ENCODE results near the gene OR2A25. TPM values are rescaled to one million over a fixed set of nuclear protein-coding genes. Genes with fewer than 3 reads are reported as not detected.

OR2A25 gene
- total RNA-seq, 4 donors from 2014 or later, result not detected

- Histone ChIP-seq H3K4me1 (no peaks in the 10 kb centered on the region), H3K9me3 (no peaks in the 10 kb centered on the region)
These were observed 43.3 kb upstream of the OR2A25 start for GRCh38 chr7:144026203-144026883.

GRCh38 chr7:144027070-144027469 is 42.5 kb upstream of the OR2A25 start:
- no peaks in the 10 kb centered on the region for H3K9me3 ChIP-seq
- H3K36me3 ChIP-seq, result no peaks in the 10 kb centered on the region
- no peaks in the 10 kb centered on the region for H3K4me1 ChIP-seq
- H3K27ac ChIP-seq, result no peak overlapping the region
- no peak overlapping the region for H3K4me3 ChIP-seq
- DNase-seq, result no peak
- H3K27me3 ChIP-seq, result no peaks in the 10 kb centered on the region
- no peak for TF ChIP-seq POLR2A (IDR thresholded peaks at IDR 0.05)
- TF ChIP-seq, protein P1, sequence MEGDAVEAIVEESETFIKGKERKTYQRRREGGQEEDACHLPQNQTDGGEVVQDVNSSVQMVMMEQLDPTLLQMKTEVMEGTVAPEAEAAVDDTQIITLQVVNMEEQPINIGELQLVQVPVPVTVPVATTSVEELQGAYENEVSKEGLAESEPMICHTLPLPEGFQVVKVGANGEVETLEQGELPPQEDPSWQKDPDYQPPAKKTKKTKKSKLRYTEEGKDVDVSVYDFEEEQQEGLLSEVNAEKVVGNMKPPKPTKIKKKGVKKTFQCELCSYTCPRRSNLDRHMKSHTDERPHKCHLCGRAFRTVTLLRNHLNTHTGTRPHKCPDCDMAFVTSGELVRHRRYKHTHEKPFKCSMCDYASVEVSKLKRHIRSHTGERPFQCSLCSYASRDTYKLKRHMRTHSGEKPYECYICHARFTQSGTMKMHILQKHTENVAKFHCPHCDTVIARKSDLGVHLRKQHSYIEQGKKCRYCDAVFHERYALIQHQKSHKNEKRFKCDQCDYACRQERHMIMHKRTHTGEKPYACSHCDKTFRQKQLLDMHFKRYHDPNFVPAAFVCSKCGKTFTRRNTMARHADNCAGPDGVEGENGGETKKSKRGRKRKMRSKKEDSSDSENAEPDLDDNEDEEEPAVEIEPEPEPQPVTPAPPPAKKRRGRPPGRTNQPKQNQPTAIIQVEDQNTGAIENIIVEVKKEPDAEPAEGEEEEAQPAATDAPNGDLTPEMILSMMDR (IDR thresholded peaks at IDR 0.05), result peak in 4 of 6 experiments; percentile 10 to 73 (median 66)

More at GRCh38 chr7:144026203-144026883, 43.3 kb upstream of the OR2A25 start:
- no peak for DNase-seq
- TF ChIP-seq, protein P1 (IDR thresholded peaks at IDR 0.05), result no peak
- no peak for TF ChIP-seq POLR2A (IDR thresholded peaks at IDR 0.05)
- H3K36me3 ChIP-seq, result no peaks in the 10 kb centered on the region
- H3K27me3 ChIP-seq, result no peaks in the 10 kb centered on the region
- H3K27ac ChIP-seq, result no peak overlapping the region
- H3K4me3 ChIP-seq, result no peak overlapping the region

DNA sequence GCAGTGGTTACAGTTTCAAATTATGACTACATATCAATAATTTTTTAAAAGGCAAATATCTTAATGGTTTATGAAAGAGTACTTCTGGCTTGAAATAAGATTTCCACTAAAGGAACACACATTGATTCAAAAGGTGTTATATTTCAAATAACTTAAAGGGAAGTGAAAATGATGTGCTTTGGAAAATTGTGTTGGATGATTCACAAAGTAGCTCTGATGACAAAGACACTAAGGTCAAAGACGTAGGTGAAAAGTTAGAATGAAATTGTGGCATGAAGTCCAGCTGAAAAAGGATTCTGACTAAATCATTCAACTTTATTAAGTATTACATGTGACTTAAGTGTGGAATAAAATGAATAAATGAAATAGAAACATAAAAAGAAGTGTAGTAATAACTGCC is 41.6 kb upstream of the OR2A25 start:
- TF ChIP-seq, protein P1 (IDR thresholded peaks at IDR 0.05), result no peak
- TF ChIP-seq POLR2A (IDR thresholded peaks at IDR 0.05), result no peak
- H3K4me3 ChIP-seq, result no peak overlapping the region
- DNase-seq, result no peak
- H3K4me1 ChIP-seq, result no peaks in the 10 kb centered on the region
- no peak overlapping the region for H3K27ac ChIP-seq
- H3K27me3 ChIP-seq, result no peaks in the 10 kb centered on the region
- H3K36me3 ChIP-seq, result no peaks in the 10 kb centered on the region
- H3K9me3 ChIP-seq, result no peaks in the 10 kb centered on the region

DNA sequence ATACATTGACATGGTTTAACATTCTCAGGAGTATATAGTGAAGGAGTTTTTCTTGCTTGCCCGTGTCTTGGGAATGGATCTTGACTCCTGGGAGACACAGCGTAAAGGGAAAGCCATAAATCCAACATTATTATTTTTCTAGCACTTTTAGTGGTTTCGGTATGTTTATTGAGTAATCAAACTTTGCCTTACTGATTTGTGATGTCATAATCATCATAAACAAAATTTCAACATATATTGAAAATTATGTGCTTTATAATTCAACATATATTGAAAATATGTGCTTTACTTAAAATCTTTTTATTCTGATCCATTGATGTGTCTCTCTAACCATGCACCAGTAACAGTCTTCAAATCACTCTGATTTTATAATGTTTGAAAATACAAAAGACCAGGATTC is 41.1 kb upstream of the OR2A25 start:
- no peak for DNase-seq
- TF ChIP-seq, protein P1 (IDR thresholded peaks at IDR 0.05), result no peak
- no peak for TF ChIP-seq POLR2A (IDR thresholded peaks at IDR 0.05)
- no peak overlapping the region for H3K27ac ChIP-seq
- no peaks in the 10 kb centered on the region for H3K9me3 ChIP-seq
- no peak overlapping the region for H3K4me3 ChIP-seq
- no peaks in the 10 kb centered on the region for H3K27me3 ChIP-seq
- no peaks in the 10 kb centered on the region for H3K4me1 ChIP-seq
- H3K36me3 ChIP-seq, result no peaks in the 10 kb centered on the region

DNA sequence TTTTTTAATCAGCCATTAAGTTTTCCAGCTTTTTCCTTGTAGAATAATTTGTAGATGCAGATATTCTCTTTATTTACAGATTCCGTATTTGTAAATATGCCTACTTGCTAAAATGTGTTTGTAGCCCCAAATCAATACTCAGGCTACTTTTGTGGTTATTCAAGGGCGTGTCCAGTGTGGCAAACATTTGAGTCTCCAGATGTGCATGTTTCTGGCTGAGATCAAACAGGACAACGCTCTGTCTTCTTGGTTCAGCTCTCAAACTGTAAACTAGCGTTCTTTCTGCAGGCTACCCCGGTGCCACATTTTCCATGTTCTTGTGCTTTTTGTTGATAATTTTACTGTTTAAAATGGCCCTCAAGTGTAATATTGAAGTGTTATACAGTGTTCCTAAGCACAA is 37.1 kb upstream of the OR2A25 start:
- no peak for DNase-seq
- H3K9me3 ChIP-seq, result no peaks in the 10 kb centered on the region
- no peak overlapping the region for H3K27ac ChIP-seq
- H3K4me1 ChIP-seq, result no peaks in the 10 kb centered on the region
- H3K4me3 ChIP-seq, result no peak overlapping the region
- TF ChIP-seq, protein P1 (IDR thresholded peaks at IDR 0.05), result no peak
- no peak for TF ChIP-seq POLR2A (IDR thresholded peaks at IDR 0.05)
- H3K27me3 ChIP-seq, result no peaks in the 10 kb centered on the region
- no peaks in the 10 kb centered on the region for H3K36me3 ChIP-seq

Data from Peyer's patch (tissue), 4 donors.